DMS53 (cell line): ENCODE measurements around the gene ZNF618.

Experiments
- DNase-seq: peaks from one replicate; lab custom pipeline; 2025; lab: John Stamatoyannopoulos, UW

Gene ZNF618

DNA sequence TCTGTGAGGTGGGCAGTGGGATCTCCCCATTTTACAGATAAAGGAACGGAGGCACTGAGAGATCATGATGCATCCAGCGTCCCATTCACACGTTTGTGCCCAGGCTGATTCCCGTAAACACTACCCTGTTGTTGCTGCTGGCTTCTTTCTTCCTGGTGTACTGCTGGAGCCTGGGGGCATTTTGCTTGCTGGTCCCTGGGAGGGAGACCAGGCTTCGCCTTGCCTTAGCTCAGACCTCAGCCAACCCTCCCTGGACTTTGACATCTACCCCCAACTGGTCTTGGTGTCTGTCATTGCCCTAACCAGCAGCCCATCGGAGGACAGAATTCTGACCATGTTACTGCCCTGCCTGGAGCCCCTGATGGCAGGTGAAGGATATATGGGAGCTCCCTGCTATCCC is 82.4 kb downstream of the ZNF618 start:
- no peak for DNase-seq

DNA sequence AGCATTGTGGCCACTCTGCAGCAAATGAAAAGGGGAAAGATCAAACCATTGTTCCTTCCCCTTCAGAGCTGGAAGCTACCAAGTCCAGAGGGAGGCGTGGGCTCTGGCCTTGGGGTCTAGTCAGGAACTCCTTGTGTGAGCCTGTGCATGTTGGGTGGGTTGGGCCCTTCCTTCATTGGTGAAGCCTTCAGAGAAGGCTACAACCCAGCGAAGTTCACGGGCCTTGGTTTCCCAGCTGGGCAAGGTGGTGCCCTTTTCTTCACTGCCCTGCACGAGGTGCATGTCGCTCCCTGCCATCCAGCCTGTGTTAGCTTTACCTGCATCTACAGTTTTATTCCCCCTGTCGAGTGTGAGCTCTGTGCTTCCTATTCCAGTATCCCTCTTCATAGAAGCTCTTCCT is 84.7 kb downstream of the ZNF618 start:
- no peak for DNase-seq

DNA sequence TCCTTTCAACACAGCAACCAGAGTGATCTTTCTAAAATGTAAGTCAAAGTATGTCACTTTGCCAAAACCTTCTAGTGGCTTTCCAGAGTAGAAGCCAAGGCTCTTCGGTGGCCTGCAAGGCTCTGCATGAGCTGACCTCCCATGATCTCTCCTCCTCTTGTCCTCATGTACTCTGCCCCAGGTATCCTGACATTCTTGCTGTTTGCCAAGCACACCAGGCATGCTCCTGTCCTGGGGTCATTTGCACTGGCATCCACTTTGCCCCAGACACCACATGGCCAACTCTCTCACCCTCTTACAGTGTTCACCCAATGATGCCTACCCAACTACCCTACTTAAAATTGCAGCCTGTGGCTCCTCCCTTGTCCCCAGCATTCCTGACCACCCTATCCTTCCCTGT is 86.3 kb downstream of the ZNF618 start:
- no peak for DNase-seq

DNA sequence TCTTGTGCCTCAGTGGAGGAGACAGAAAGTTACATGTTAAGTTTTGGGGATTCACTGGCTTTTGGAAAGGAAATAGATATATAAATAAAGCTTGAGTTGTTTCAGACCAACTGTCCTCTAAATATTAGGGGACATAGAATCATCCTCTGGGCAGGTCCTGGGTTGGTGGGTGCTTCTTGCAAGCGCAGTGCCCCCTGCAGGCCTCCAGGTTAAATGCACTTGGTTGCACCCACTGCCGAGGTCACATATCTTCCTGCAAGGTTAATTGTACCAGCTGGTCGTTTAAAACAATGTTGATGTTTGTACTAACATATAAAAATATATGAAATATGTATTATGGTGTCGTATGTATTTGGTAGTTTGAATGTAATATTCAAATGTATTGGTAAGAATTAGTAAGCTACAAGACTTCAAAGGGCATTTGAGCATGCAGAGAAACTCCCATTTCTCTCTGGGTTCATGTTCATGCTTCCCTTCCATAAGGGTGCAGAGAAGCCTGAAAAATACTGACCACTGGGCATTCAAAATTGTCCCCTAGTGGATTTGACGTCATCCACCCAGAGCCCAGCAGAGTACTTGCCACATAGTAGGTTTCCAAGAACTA is 87.0 kb downstream of the ZNF618 start:
- peak; percentile 65 for DNase-seq

DNA sequence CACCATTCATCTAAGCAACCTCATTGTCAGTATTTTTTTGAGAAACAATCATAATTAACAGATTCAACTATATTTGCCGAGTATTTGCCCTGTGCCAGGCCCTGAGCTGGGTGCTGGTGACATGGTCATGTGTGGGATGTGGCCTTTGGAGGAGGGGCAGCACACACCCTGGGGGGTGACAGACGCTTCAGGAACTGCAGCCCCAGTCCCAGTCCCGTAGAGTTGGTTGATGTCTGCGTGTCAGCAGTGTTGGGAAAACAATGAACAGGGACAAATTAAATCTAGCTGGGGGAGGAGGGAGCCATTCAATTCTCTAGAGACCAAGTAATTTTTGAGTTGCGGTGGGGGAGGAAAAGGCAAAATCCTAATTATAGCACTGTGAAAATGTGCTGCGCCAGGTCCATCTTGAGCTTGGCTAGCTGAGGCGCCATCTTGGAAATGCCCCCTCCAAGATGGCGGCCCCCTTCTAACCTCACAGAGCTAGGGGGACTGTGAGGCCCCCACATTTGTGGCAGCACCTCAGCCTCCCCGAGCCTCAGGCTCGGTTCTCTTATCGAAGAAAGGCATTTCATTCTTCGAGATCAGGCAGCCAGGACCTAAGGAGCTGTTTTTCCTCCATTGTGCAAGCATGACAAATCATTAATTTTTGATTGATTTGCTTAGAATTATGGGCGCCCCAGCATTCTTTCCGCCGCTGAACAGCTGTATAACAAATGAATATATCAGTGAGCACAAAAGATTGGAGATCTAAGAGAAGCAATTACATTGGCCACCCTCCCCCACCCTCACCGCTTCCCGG is 87.8 kb downstream of the ZNF618 start:
- no peak for DNase-seq

DNA sequence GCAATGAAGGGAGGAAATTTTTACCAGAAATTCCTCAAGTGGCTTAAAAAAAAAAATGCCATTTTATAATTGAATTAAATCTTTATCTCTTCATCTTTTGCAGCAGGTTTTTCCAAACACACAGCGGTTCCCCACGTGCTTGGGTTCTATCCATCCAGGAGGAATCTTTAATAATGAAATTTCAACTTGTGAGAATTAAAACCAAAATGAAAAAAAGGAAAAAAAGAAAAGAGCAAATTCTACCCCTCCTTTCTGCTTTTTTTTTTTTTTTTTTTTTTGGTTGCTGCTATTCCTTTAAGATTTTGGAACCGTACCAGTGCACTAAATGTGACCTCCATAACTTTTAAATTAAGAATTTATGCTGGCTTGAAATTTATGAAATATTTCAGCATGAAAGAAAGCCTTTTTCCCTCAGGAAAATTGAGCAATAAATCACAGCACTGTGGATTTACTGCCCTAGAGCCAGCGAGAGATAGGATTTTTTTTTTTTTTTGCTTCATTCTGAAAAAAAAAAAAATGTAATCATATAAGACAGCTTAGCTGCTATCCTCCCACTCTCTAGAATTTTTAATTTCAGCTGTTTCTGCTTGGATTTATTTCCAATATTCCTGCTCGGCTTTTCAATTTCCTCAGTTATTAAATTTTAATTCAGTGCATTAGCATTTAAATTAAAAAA is 88.5 kb downstream of the ZNF618 start:
- DNase-seq = no peak

DNA sequence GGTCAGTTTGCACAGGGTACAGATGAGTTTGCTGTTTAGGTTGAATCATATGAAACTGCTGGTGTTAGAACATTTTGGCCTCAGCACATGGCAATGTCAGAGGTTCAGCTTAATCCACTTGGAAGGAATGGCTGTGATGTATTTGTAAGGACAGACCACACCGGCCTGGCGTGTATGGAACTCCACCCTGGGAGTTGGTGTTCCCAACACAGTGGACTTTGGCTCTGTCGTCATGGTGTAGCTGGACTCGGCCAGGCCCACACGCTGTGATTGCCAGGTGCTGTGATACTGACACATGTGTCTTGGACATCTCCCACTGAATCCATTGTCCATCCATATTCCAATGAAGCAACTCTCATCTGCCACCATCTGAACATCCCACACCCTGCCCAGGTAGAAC is 90.3 kb downstream of the ZNF618 start:
- no peak for DNase-seq

DNA sequence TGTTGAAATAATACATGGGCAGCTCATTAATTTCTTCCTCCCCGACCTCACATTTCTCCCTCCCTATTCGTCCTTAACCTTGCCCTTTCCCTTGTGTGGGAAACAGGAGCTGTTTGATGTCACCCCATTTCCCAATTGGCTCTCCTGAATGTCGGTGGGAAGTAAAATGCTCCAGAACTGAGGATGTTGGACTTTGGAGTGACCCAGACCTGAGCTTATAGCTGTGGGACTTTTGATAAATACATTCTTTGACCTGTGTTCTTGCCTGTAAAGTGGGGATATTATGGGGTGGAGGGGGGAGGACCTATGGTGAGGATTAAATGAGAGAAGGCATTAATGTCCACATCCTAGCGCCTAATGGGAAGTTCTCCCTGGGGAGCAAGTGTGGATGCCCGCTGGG is 91.3 kb downstream of the ZNF618 start:
- no peak for DNase-seq

DNA sequence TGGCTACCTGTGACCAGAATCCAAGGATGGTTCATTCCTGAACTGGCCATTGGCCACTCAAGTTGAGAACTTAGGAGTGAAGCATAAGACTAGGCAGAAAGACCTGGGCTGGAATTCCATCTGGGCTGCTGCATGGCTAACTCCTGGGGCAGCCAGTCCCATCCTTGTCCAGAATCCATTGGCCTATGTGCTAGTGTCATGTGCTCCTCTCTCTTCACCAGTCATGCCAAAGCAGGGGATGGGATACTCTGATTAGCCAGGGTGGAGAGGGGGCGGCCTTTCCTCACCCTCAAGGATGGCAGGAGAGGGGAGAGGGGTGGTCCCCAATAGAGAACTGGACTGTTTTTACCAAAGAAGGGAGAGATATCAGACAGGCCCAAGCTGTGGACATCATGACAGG is 93.2 kb downstream of the ZNF618 start:
- no peak for DNase-seq

DNA sequence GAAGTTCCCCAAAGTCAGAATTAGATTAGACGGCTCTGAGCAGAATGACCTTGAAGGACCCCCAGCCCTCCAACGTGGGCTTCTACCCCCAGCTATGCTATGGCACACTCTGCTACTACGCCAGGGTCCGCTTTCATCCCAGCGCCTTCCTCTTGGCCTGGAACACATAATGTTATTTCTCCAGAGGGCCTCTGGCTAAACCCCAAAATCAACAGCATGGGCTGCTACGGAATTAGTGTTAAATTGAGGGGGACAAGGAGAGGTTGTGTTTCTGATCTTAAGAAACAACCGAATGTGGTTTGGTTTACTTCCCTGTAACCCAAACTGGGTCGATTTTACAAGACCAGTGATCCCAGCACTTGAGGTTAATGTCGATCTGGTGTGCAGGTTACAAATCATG is 97.1 kb downstream of the ZNF618 start:
- DNase-seq = no peak

DNA sequence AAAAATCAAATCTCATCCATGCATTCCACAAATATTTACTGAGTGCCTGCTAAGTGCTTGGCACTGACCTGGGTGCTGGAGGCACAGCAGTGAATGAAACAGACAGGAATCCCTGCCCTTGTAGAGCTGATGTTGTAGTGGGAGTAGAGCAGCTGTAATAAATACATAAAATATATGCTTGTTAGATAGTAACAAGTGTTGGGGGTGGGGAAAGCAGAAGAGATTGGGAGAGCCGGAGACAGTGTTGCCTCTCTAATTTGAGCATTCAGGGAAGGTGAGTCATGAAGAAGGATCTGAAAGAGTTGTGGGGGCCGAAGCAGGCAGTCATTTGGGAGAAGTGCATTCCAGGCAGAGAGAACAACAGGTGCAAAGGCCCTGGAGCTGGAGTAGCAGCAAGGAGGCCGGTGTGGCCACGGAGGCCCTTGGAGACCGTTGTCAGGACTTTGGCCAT is 97.9 kb downstream of the ZNF618 start:
- peak; percentile 8 for DNase-seq

DNA sequence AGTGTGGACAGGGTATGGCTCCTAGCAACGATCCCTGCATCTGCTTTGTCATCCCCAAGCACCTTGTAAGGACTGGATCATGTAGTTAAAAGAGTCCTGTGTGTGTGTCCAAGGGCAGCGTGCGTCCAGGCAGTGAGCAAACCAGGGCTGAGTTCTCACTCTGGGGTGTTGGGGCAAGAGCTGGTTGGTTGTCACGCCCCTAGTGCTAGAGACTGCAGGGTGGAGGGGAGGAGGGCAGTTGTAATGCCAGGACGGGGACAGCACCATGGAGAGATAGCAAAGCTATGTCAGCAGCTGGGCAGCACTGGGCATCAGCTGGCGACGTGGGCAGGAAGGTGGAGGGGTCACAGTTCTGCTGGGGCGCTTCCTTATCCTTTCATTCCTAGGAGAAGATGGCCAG is 100.8 kb downstream of the ZNF618 start:
- DNase-seq = no peak

DNA sequence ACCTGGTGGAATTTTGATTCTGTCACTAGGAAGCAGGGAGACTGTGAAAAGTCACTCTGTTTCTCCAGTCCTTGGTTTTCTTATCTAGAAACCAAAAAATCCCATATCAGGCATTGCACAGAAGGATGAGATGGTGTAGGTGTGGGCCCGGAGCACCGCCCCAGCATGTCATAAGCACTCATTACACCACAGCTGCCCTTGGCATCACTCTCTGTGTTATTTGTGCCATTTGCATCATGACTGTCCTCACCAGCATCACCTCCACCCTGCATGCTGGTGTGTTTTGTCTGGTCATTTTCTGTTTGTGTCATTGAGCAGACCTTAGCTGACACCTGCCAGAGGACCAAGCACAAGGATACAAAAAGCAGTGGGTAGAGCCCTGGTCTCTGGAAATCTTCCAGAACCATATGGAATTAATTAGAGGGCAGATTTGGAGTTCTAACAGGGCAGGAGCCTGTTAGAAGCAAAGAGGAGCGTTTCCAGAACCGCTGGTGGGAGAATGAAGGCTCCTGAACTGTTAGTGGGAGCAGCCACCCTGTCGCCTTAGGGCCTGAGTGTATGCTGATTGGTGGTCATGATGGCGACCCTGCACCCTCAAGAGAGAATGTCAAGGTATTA is 102.7 kb downstream of the ZNF618 start:
- DNase-seq = no peak

DNA sequence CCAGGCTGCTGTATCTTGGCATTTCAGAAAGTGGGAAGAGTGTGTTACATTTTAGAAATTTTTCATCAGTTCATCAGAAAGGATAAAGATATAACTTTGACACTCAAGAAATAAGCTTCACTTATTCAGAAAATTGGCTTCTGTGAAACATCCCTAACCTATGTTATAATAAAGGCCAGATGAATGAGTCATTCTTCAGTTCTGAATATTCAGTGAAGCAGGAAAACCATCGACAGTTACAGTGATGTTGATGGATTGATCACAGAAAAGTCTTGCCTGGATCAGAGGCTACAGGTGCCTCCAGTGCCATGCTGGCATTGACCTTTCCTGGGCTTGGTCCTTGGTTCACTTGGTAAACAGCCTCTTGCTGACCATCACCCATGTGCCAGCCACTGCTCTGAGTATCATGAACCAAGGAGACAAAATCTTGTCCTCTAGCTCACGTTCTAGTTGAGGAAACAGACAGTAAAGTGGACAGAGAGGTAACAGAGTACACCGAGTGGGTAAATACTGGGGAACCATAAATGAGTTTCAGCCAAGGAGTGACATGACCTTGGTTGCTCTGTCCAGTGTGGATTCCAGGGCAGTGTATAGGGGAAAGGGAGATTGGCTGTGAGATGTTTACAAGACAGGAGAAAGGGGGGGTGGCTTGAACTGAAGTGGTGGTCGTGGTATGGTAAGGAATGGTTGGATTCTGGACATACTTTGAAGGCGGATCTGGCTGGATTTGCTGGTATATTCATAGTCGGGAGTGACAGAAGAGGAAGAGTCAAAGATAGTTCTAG is 103.4 kb downstream of the ZNF618 start:
- DNase-seq = no peak

DNA sequence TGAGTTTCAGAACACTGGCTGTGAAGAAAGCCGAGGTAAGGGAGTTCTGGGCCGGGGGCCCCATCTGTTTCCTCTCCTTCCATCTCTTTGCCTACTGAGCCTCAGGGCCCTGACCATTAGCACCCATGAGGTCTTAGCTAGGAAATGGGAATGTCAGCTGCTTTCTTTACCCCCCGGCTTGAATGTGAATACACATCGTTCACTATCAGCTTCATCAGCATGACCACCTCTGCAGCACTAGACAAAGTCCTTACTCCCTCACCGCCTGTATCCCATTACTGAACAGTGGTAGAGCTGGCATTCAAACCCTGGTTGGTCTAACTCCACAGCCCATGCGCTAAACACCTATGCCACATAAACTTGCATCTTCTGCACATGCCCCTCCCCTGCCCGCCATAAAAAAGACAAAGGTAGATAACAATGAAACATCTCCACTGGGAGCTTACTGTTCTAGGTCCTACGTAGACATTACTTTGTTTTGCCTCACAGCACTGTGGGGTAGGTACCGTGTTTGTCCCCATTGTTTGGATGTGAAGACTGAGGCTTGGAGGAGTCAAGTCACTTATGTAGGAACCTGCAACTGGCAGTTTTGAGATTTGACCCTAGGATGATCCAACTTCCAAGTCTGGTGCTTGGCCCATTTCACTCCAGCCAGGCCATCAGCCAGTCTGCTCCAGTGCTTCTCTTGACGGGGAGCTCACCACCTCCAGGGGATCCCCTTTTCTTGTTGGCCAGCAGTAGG is 108.7 kb downstream of the ZNF618 start:
- DNase-seq = no peak

DNA sequence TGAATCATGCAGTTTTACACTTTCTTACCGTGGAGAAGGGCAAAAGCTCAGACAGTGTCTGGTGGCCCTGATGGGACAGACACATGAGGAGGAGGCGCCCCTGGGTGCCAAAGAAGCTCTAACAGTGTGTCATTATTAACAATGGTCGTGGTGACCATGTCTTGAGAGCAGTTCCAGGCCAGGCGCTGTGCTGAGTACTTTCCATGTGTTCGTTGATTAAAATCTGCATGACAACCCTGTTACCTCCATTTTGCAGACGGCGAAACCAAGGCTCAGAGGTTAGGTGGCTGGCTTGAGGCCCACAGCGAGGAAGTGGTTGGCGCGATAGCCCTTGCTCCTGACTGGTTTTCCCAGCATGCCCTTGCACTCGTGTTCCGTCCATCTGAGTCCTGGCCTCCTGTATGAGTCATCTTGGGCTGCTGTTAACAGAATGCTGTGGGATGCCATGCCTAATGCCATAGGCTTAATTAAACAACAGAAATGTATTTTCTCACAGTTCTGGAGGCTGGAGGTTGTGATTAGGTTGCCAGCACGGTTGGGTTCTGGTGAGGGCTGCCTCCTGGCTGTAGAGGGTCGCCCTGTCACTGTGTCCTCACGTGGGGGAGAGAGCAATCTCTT is 110.0 kb downstream of the ZNF618 start:
- DNase-seq = peak; percentile 1

DNA sequence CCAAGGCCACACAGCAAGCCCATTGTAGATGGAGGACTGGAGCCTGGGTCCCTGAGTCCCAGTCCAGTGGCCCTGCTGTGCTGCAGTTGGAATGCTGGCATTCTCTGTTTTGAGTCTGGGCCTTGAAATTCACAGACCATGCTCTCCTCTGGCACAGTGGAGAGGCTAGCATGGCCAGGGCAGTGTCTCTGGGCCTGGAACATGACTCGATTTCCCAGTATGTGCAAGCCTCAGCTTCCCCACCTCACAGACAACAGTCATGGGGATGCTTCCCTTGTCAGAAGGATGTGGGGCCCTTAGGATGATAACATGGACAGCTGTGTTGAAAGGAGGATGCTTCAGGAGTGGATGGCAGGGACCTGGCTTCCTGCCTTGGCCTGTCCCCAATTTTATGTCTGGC is 110.8 kb downstream of the ZNF618 start:
- DNase-seq = no peak

DNA sequence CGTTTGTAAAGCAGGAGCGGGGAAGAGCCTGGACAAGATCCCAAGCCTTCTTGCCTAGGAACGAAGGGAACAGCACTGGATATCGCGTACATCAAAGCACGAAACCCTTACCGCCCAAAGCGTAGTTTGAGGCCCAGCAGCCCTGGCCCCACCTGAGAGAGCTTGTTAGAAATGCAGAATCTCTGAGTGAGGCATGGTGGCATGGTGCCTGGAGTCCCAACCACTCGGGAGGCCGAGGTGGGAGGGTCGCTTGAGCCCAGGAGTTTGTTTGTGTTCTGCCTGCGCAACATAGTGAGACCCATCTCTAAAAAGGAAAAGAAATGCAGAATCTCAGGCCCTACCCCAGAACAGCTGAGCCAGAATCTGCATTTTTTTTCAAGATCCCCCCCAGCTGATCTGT is 111.4 kb downstream of the ZNF618 start:
- DNase-seq = no peak

DNA sequence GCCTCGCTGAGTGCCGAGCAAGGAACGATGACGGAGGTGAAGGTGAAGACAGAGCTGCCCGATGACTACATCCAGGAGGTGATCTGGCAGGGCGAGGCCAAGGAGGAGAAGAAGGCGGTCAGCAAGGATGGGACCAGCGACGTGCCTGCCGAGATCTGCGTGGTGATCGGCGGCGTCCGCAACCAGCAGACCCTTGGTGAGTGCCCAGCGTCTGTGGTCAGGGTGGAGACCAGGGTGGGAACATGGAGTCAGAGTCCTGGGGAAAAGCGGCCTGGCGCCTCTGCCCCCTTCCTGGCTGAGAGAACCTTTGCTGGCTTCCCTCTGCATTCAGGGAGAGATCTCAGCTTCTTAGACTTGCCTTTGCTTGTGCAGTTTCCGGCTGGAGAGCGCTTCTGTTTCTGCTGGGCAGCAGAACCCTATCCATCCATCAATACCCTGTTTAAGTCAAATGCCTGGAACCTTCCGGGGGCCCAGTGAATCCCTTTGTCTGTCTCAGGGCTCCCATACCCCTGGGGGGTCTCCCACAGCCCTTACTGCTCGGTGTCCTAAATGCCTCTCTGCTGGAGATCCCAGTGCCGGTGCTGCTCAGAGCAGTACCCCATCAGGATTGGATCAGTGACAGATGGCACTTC is 112.4 kb downstream of the ZNF618 start:
- no peak for DNase-seq

DNA sequence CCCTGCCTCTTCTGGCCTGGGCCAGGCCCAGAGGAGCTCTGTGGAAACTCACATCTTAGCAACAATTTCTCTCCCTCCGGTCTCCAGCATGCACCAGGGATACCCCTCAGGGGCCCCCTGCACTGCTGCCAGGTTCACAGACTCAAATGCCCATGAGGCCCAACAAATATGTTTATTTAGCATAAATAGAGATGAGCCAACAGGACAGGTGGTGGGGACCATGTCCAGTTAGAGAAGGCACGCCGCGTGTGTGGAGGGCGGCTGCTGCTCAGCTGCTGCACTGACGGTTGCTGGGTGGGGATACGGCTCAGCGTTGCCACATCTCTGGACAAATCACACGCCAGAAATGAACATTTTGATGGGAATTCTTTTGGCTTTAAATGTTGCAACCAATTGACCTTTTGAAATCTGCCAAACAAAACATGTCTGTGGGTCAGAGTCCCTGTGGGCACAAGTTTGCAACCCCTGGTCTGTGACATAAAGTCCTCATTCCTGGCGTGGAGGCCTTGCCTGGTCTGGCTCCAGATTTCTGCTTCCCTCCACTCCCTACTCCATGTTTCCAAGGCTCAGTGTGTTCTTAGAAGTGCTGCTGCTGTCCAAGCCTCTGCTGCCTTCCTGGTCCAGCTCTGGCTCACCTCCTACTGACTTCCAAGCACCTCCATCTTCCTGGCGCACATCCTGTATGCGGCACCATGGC is 113.1 kb downstream of the ZNF618 start:
- no peak for DNase-seq
